ENCODE measurements around the gene NPPC.
"Not testable (repeated sequence)": the region's sequence is repeated elsewhere in the genome, so short reads cannot be mapped to it uniquely, and the experiment has no call there.

NPPC gene

GRCh38 chr2:231911381-231911780 lies 14.8 kb downstream of the NPPC start:
- Histone ChIP-seq H3K9me3 (ENCODE audit: control insufficient read depth, insufficient read depth, low read depth, low read length) (no peaks in the 10 kb centered on the region), H3K36me3 (ENCODE audit: control insufficient read depth in 2 of 2, insufficient read depth in 1 of 2, low read length in 2 of 2) (no peaks in the 10 kb centered on the region), H3K4me1 (ENCODE audit: control insufficient read depth, insufficient read depth, low read length) (no peaks in the 10 kb centered on the region), H3K4me3 (ENCODE audit: low read depth, low read length) (no peak overlapping the region), H3K27ac (ENCODE audit: extremely low read depth, low read depth, low read length) (no peak overlapping the region)
- TF ChIP-seq OSR2 (tag by site-specific recombination; IDR thresholded peaks at IDR 0.05) (no peak), GLIS1 (tag by site-specific recombination; IDR thresholded peaks at IDR 0.05) (no peak), ZNF544 (tag by site-specific recombination; IDR thresholded peaks at IDR 0.05) (no peak), ELK4 (IDR thresholded peaks at IDR 0.05; ENCODE audit: borderline replicate concordance, low read depth, low read length) (no peak), ZBTB17 (tag by site-specific recombination; IDR thresholded peaks at IDR 0.05) (no peak), ZNF776 (tag by site-specific recombination; IDR thresholded peaks at IDR 0.05; ENCODE audit: borderline replicate concordance) (no peak), ZNF37A (tag by site-specific recombination; IDR thresholded peaks at IDR 0.05) (no peak), ZNF214 (tag by site-specific recombination; IDR thresholded peaks at IDR 0.05; ENCODE audit: borderline replicate concordance) (no peak)
- POLR2A ChIA-PET, result no interaction called here
- CTCF ChIA-PET, result interaction anchor here (1.0 to 1.3 kb wide), 3 partner anchors 10 to 415 kb away, joined by 3 to 7 read pairs (median 4); no protein-coding TSS in a partner anchor

GRCh38 chr2:231910771-231911170 lies 15.4 kb downstream of the NPPC start:
- H3K36me3 ChIP-seq (ENCODE audit: control insufficient read depth in 2 of 2, insufficient read depth in 1 of 2, low read length in 2 of 2), result no peaks in the 10 kb centered on the region
- H3K4me3 ChIP-seq (ENCODE audit: low read depth, low read length), result no peak overlapping the region
- TF ChIP-seq ELK4 (IDR thresholded peaks at IDR 0.05; ENCODE audit: borderline replicate concordance, low read depth, low read length) (no peak), ZNF830 (tag by site-specific recombination; IDR thresholded peaks at IDR 0.05; ENCODE audit: low read depth) (no peak), ZNF394 (tag by site-specific recombination; IDR thresholded peaks at IDR 0.05; ENCODE audit: borderline replicate concordance) (no peak), PATZ1 (tag by site-specific recombination; IDR thresholded peaks at IDR 0.05) (no peak), ZNF785 (tag by site-specific recombination; IDR thresholded peaks at IDR 0.05) (no peak)
- no peak overlapping the region for H3K27ac ChIP-seq (ENCODE audit: extremely low read depth, low read depth, low read length)
- H3K4me1 ChIP-seq (ENCODE audit: control insufficient read depth, insufficient read depth, low read length), result no peaks in the 10 kb centered on the region
- ChIA-PET CTCF (interaction anchor here (0.6 to 1.3 kb wide), 3 partner anchors 10 to 416 kb away, joined by 3 to 7 read pairs (median 4); no protein-coding TSS in a partner anchor), POLR2A (no interaction called here)
- H3K9me3 ChIP-seq (ENCODE audit: control insufficient read depth, insufficient read depth, low read depth, low read length), result no peaks in the 10 kb centered on the region

- H3K36me3 ChIP-seq (ENCODE audit: control insufficient read depth in 2 of 2, insufficient read depth in 1 of 2, low read length in 2 of 2); POLR2A ChIA-PET: not testable (repeated sequence)
- CTCF ChIA-PET, result interaction anchor here (0.6 to 1.4 kb wide), 3 partner anchors 9 to 530 kb away, joined by 3 to 7 read pairs (median 4); no protein-coding TSS in a partner anchor
Measured at GRCh38 chr2:231910161-231910560, 16.0 kb downstream of the NPPC start.

GRCh38 chr2:231909631-231910030 lies 16.6 kb downstream of the NPPC start:
- no peak overlapping the region for H3K4me3 ChIP-seq (ENCODE audit: low read depth, low read length)
- no peaks in the 10 kb centered on the region for H3K36me3 ChIP-seq (ENCODE audit: control insufficient read depth in 2 of 2, insufficient read depth in 1 of 2, low read length in 2 of 2)
- H3K27ac ChIP-seq (ENCODE audit: extremely low read depth, low read depth, low read length), result no peak overlapping the region
- no peaks in the 10 kb centered on the region for H3K4me1 ChIP-seq (ENCODE audit: control insufficient read depth, insufficient read depth, low read length)
- POLR2A ChIA-PET, result no interaction called here
- CTCF ChIA-PET, result interaction anchor here (1.0 to 1.4 kb wide), 3 partner anchors 9 to 530 kb away, joined by 3 to 4 read pairs (median 3); no protein-coding TSS in a partner anchor
- no peaks in the 10 kb centered on the region for H3K9me3 ChIP-seq (ENCODE audit: control insufficient read depth, insufficient read depth, low read depth, low read length)
- TF ChIP-seq TSHZ1 (tag by site-specific recombination; IDR thresholded peaks at IDR 0.05; ENCODE audit: borderline replicate concordance) (no peak), ZBTB8A (tag by site-specific recombination; IDR thresholded peaks at IDR 0.05) (no peak), GLIS2 (tag by site-specific recombination; IDR thresholded peaks at IDR 0.05) (no peak), ZNF292 (tag by site-specific recombination; IDR thresholded peaks at IDR 0.05; ENCODE audit: borderline replicate concordance, low read depth) (no peak), ZNF10 (tag by site-specific recombination; IDR thresholded peaks at IDR 0.05) (no peak), ZSCAN23 (tag by site-specific recombination; IDR thresholded peaks at IDR 0.05) (no peak), ZNF473 (tag by site-specific recombination; IDR thresholded peaks at IDR 0.05) (no peak), OVOL3 (tag by site-specific recombination; IDR thresholded peaks at IDR 0.05) (no peak), ZNF335 (tag by site-specific recombination; conservative IDR thresholded peaks at IDR 0.05) (no peak), ZNF830 (tag by site-specific recombination; IDR thresholded peaks at IDR 0.05; ENCODE audit: low read depth) (no peak)

More at GRCh38 chr2:231910161-231910560, 16.0 kb downstream of the NPPC start:
- H3K4me1 ChIP-seq (ENCODE audit: control insufficient read depth, insufficient read depth, low read length); H3K9me3 ChIP-seq (ENCODE audit: control insufficient read depth, insufficient read depth, low read depth, low read length); H3K27ac ChIP-seq (ENCODE audit: extremely low read depth, low read depth, low read length); H3K4me3 ChIP-seq (ENCODE audit: low read depth, low read length): not testable (repeated sequence)

All from HEK293 (cell line).